IMR-90 (cell line): ENCODE results near the gene MEGF11. TPM values are rescaled to one million over a fixed set of nuclear protein-coding genes. Genes with fewer than 3 reads are reported as not detected.

ENCODE experiments used
- ATAC-seq: fragments of 200-7000 bp; cut with Tn5 transposase; 2 replicates; pipeline ENCODE4 v1.9.1; 2020; ENCODE audit warnings: low read depth, mild to moderate bottlenecking, moderate library complexity
- BruUV-seq: library from RNA; stranded (reverse); fragments of 400-500 nt; replicated peaks from 2 replicates; lab custom pipeline; 2021; lab: Mats Ljungman, UMichigan
- CTCF ChIA-PET: fragments of 300-600 bp; formaldehyde crosslinking; extraction: SDS; loops from one replicate; lab custom pipeline; 2021; ENCODE audit warnings: antibody characterized with exemption; lab: Yijun Ruan, JAX
- POLR2A ChIA-PET: fragments of 300-600 bp; sonication (Branson Sonifier 250); formaldehyde crosslinking; loops from one replicate; lab custom pipeline; 2022; ENCODE audit warnings: antibody characterized with exemption; ENCODE audit not compliant: unreplicated experiment; lab: Charles Lee
- DNase-seq: peaks from one replicate; pipeline ENCODE4 v3.0.0; 2013
- H2AFZ ChIP-seq: replicated peaks from 2 replicates; pipeline ENCODE3; 2013; ENCODE audit warnings: low read length, mild to moderate bottlenecking; ENCODE audit not compliant: poor library complexity
- H2AK5ac ChIP-seq: 2 replicates; pipeline ENCODE4 v1.6.1; 2013; ENCODE audit warnings: low read depth, low read length, inconsistent platforms
- H2AK9ac ChIP-seq: replicated peaks from 2 replicates; pipeline ENCODE3; 2013; ENCODE audit warnings: mild to moderate bottlenecking, low read depth, low read length, moderate library complexity; ENCODE audit not compliant: poor library complexity
- H2BK120ac ChIP-seq: 2 replicates; pipeline ENCODE4 v1.6.1; 2013; ENCODE audit warnings: low read depth, low read length, inconsistent platforms
- H2BK15ac ChIP-seq: 3 replicates; pipeline ENCODE4 v1.6.1; 2013; ENCODE audit warnings: low read depth, low read length, inconsistent platforms
- H2BK20ac ChIP-seq: 2 replicates; pipeline ENCODE4 v1.6.1; 2013; ENCODE audit warnings: low read depth, mild to moderate bottlenecking, inconsistent platforms, low read length, moderate library complexity
- H2BK5ac ChIP-seq: 2 replicates; pipeline ENCODE4 v1.6.1; 2013; ENCODE audit warnings: mild to moderate bottlenecking, low read depth, low read length, inconsistent platforms; ENCODE audit not compliant: poor library complexity, severe bottlenecking
- H3K14ac ChIP-seq: replicated peaks from 2 replicates; pipeline ENCODE4 v1.6.1; 2013; ENCODE audit warnings: low read depth, low read length, inconsistent platforms
- H3K18ac ChIP-seq: 2 replicates; pipeline ENCODE4 v1.6.1; 2013; ENCODE audit warnings: low read depth, low read length, control low read depth
- H3K23ac ChIP-seq: 2 replicates; pipeline ENCODE4 v1.6.1; 2013; ENCODE audit warnings: low read depth, low read length, inconsistent platforms
- H3K27ac ChIP-seq: 2 replicates; pipeline ENCODE4 v1.5.1; 2013; ENCODE audit warnings: mild to moderate bottlenecking, control low read depth, low read length; ENCODE audit not compliant: insufficient read depth
- H3K27me3 ChIP-seq: 2 replicates; pipeline ENCODE4 v1.6.1; 2013; ENCODE audit warnings: low read length; ENCODE audit not compliant: control insufficient read depth, insufficient read depth
- H3K36me3 ChIP-seq: 2 replicates; pipeline ENCODE4 v1.6.1; 2013; ENCODE audit warnings: low read length, mixed read lengths; ENCODE audit not compliant: control insufficient read depth, insufficient read depth
- H3K4ac ChIP-seq: 2 replicates; pipeline ENCODE4 v1.6.1; 2013; ENCODE audit warnings: low read depth, low read length, inconsistent platforms
- H3K4me1 ChIP-seq: 2 replicates; pipeline ENCODE4 v1.6.1; 2013; ENCODE audit warnings: low read length, mixed read lengths; ENCODE audit not compliant: control insufficient read depth, insufficient read depth
- H3K4me2 ChIP-seq: 2 replicates; pipeline ENCODE4 v1.6.1; 2013; ENCODE audit warnings: low read depth, mild to moderate bottlenecking, control low read depth, low read length, moderate library complexity
- H3K4me3 ChIP-seq: 2 replicates; pipeline ENCODE4 v1.5.1; 2013; ENCODE audit warnings: low read depth, mild to moderate bottlenecking, control low read depth, low read length, moderate library complexity; ENCODE audit not compliant: insufficient read depth
- H3K56ac ChIP-seq: 2 replicates; pipeline ENCODE4 v1.6.1; 2013; ENCODE audit warnings: low read length, inconsistent platforms; ENCODE audit not compliant: insufficient read depth; ENCODE audit errors: extremely low read depth
- H3K79me1 ChIP-seq, 2 experiments: 2 replicates each; pipeline ENCODE4 v1.6.1; 2013; ENCODE audit warnings: low read length in 2 of 2, inconsistent platforms in 1 of 2, low read depth in 1 of 2
- H3K9ac ChIP-seq: 2 replicates; pipeline ENCODE4 v1.6.1; 2013; ENCODE audit warnings: low read depth, low read length, control low read depth
- H3K9me1 ChIP-seq: 2 replicates; pipeline ENCODE4 v1.6.1; 2013; ENCODE audit warnings: low read length, inconsistent platforms; ENCODE audit not compliant: insufficient read depth
- H3K9me3 ChIP-seq: 2 replicates; pipeline ENCODE4 v1.6.1; 2013; ENCODE audit warnings: low read length; ENCODE audit not compliant: control insufficient read depth, insufficient read depth
- H4K20me1 ChIP-seq: 2 replicates; pipeline ENCODE4 v1.6.1; 2013; ENCODE audit warnings: low read length, inconsistent platforms; ENCODE audit not compliant: insufficient read depth
- H4K5ac ChIP-seq: 2 replicates; pipeline ENCODE4 v1.6.1; 2013; ENCODE audit warnings: mild to moderate bottlenecking, low read depth, low read length, control low read depth
- H4K8ac ChIP-seq, 2 experiments: 2 replicates each; pipeline ENCODE4 v1.6.1; 2013; ENCODE audit warnings: low read depth in 2 of 2, low read length in 2 of 2, control low read depth in 1 of 2, inconsistent platforms in 1 of 2
- H4K91ac ChIP-seq: 2 replicates; pipeline ENCODE4 v1.6.1; 2013; ENCODE audit warnings: low read depth, low read length, inconsistent platforms; ENCODE audit not compliant: insufficient read depth
- CEBPB ChIP-seq: IDR thresholded peaks from 2 replicates; pipeline ENCODE4 v1.6.1; 2012; ENCODE audit warnings: low read depth, low read length, improper control_type of control experiment
- RFX5 ChIP-seq: IDR thresholded peaks from 2 replicates; pipeline ENCODE4 v1.8.0; 2012; ENCODE audit warnings: low read depth, mild to moderate bottlenecking, low read length, moderate library complexity
- WGBS, 2 experiments: methylation state at CpG; one replicate each; pipeline versions ENCODE4 v1.1.5 to v1.1.7; 2013; ENCODE audit warnings: missing lambda C conversion rate in 2 of 2; ENCODE audit not compliant: insufficient read length in 1 of 2; ENCODE audit errors: extremely low coverage in 2 of 2; 5-methylcytosine and 5-hydroxymethylcytosine counted together
- dilution Hi-C: fragments of 300-500 bp; cut with HindIII; formaldehyde crosslinking; loops from one replicate; pipeline ENCODE4 v1.14.3; 2018; ENCODE audit warnings: low sequenced_read_pairs; ENCODE audit not compliant: unreplicated experiment
- in situ Hi-C: fragments of 300-500 bp; cut with MboI; formaldehyde crosslinking; loops from 3 replicates; pipeline ENCODE4 v1.14.3; 2019; ENCODE audit warnings: low sequenced_read_pairs, inconsistent platforms, mixed read lengths
- intact Hi-C: fragments of 100-400 bp; cut with micrococcal nuclease; formaldehyde crosslinking; loops from 2 replicates; pipeline ENCODE4 v1.10.0; 2022
- polyA plus RNA-seq, 3 experiments: library from polyadenylated mRNA; depleted of rRNA; stranded (reverse); fragments of >200 nt; gene quantifications; 2 replicates each; pipeline ENCODE4 v1.2.3, GENCODE V29; 2012; ENCODE audit warnings: low replicate concordance in 1 of 3
- total RNA-seq: library from RNA; depleted of rRNA; stranded (reverse); fragments of >200 nt; gene quantifications from 2 replicates; pipeline ENCODE4 v1.2.3, GENCODE V29; 2012
- TF ChIP-seq, protein P1 (sequence below): fragments of 150-350 bp; IDR thresholded peaks from 2 replicates; pipeline ENCODE4 v1.6.1; 2017; ENCODE audit warnings: mild to moderate bottlenecking, antibody characterized with exemption, low read length, low read depth

Gene MEGF11
- total and polyA plus RNA-seq, 2 of the 4 experiments (the other 2 are of a cell fraction), result not detected

DNA sequence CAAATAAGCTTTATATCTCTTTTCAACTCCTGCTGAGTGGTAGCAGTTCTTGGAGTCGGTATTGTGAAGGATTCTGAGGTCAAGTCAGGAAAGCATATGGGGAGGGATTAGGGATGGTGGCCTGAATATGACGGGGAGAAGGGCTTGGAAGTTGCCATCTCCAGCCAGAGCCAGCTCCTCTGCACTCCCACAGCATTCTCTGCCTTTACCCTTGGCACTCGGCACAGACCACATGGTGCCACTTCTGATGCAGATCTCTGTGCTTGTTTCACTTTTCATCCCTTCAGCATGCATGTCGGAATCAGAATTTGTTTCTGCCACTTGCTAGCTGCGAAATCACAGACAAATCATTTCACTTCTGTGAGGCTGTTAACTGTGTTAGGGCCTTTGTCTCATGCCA, 331.8 kb downstream of the MEGF11 start:
- no CpG with 5 or more reads among the region's 5 CpGs for WGBS, 2 experiments
- DNase-seq, result no peak
- intact Hi-C loops (no loop called here), in situ Hi-C loops (loop anchor here (25.0 kb wide), 1 partner anchor 566 kb away; the partner anchor contains the start of gene SNAPC5), dilution Hi-C loops (no loop called here)
- ChIA-PET CTCF (no interaction called here), POLR2A (no interaction called here)
- H4K91ac ChIP-seq, result no peak overlapping the region
- H3K27me3 ChIP-seq, result no peaks in the 10 kb centered on the region
- peaks cover 3% of the 10 kb centered on the region; the same call in 1 of the 2 replicates for H3K4me1 ChIP-seq
- no peak overlapping the region for H3K4me3 ChIP-seq
- no peak overlapping the region for H3K9ac ChIP-seq
- no peak overlapping the region for H2AFZ ChIP-seq
- H2AK5ac ChIP-seq, result no peak overlapping the region
- H2BK20ac ChIP-seq, result no peak overlapping the region
- no peak overlapping the region for H2AK9ac ChIP-seq
- H3K23ac ChIP-seq, result no peak overlapping the region
- no peak overlapping the region for H2BK15ac ChIP-seq
- H3K9me3 ChIP-seq, result no peaks in the 10 kb centered on the region
- no peak overlapping the region for H4K5ac ChIP-seq
- H3K14ac ChIP-seq, result no peak overlapping the region
- H3K36me3 ChIP-seq, result no peaks in the 10 kb centered on the region
- 0 out of 2 replicates have a peak, but pooled peaks cover 4% of the 10 kb centered on the region for H4K20me1 ChIP-seq
- TF ChIP-seq, protein P1, sequence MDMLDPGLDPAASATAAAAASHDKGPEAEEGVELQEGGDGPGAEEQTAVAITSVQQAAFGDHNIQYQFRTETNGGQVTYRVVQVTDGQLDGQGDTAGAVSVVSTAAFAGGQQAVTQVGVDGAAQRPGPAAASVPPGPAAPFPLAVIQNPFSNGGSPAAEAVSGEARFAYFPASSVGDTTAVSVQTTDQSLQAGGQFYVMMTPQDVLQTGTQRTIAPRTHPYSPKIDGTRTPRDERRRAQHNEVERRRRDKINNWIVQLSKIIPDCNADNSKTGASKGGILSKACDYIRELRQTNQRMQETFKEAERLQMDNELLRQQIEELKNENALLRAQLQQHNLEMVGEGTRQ, result no peak
- TF ChIP-seq CEBPB (no peak), RFX5 (no peak)
- peaks cover 3% of the 10 kb centered on the region; the same call in 1 of the 2 replicates for H3K9me1 ChIP-seq
- H3K56ac ChIP-seq, result no peak overlapping the region
- no peak overlapping the region for H3K18ac ChIP-seq
- H3K4me2 ChIP-seq, result no peak overlapping the region
- no peak for ATAC-seq
- no peaks in the 10 kb centered on the region for H3K79me1 ChIP-seq
- H4K8ac ChIP-seq, result no peak overlapping the region
- H2BK120ac ChIP-seq, result no peak overlapping the region
- no peak overlapping the region for H3K4ac ChIP-seq
- H3K27ac ChIP-seq, result no peak overlapping the region
- BruUV-seq, result no TSS peak
- no peak overlapping the region for H2BK5ac ChIP-seq
